Right kidney (tissue), 1 donor: ENCODE results near the gene CD40.

Experiments used
- DNase-seq: peaks from one replicate; pipeline ENCODE4 v3.0.0-alpha.2; 2016

CD40 gene

GRCh38 chr20:46172961-46173536, 54.9 kb downstream of the CD40 start:
- DNase-seq, result no peak

- no peak for DNase-seq
These were observed 55.7 kb downstream of the CD40 start for GRCh38 chr20:46173652-46174468.

- DNase-seq, result peak; percentile 41
These were observed 56.5 kb downstream of the CD40 start for GRCh38 chr20:46174469-46175126.

GRCh38 chr20:46175127-46175494, 57.0 kb downstream of the CD40 start:
- DNase-seq, result no peak

- DNase-seq, result no peak
These were observed 58.7 kb downstream of the CD40 start for GRCh38 chr20:46176739-46177378.

GRCh38 chr20:46177768-46178167, 59.7 kb downstream of the CD40 start:
- DNase-seq, result no peak

GRCh38 chr20:46178891-46179290, 60.8 kb downstream of the CD40 start:
- no peak for DNase-seq
